Breast epithelium (tissue), 4 donors: ENCODE measurements around the gene TP53. TPM values are rescaled to one million over a fixed set of nuclear protein-coding genes. Genes with fewer than 3 reads are reported as not detected.

ENCODE experiments used
- DNase-seq, 2 donors: peaks; one replicate each; pipeline ENCODE4 v3.0.0-alpha.2; 2019; ENCODE audit warnings: low spot score in 2 of 2
- H3K27ac ChIP-seq, 2 donors: fragments of 200-600 bp; sonication (generic) in 1 of 2; one replicate each; pipeline ENCODE4 v1.5.1; 2016 to 2019; ENCODE audit warnings: mild to moderate bottlenecking in 1 of 2
- H3K27me3 ChIP-seq, 2 donors: fragments of 200-600 bp; sonication (generic) in 1 of 2; one replicate each; pipeline versions ENCODE4 v1.5.1 to v1.6.0; 2017 to 2019; ENCODE audit warnings: control low read depth in 1 of 2, mild to moderate bottlenecking in 1 of 2
- H3K36me3 ChIP-seq: fragments of 200-600 bp; one replicate; pipeline ENCODE4 v1.5.1; 2019
- H3K4me1 ChIP-seq, 2 donors: fragments of 200-600 bp; sonication (generic); one replicate each; pipeline ENCODE4 v1.5.1; 2016 to 2019; ENCODE audit warnings: control low read depth in 1 of 2
- H3K4me3 ChIP-seq, 3 donors: fragments of 200-600 bp; sonication (generic); 1 replicate in 2 of 3; 2 replicates in 1 of 3; pipeline ENCODE4 v1.5.1; 2016 to 2019; ENCODE audit warnings: mild to moderate bottlenecking in 3 of 3, moderate library complexity in 2 of 3
- H3K9me3 ChIP-seq, 2 donors: fragments of 200-600 bp; sonication (generic) in 1 of 2; one replicate each; pipeline ENCODE4 v1.5.1; 2016 to 2019; ENCODE audit warnings: control low read depth in 1 of 2
- POLR2A ChIP-seq: fragments of 450-650 bp; IDR thresholded peaks from one replicate; pipeline ENCODE4 v1.6.1; 2016; ENCODE audit warnings: antibody characterized with exemption, mild to moderate bottlenecking, moderate library complexity
- POLR2AphosphoS5 ChIP-seq, 3 donors: sonication (generic); formaldehyde crosslinking; IDR thresholded peaks; one replicate each; pipeline ENCODE4 v1.6.1; 2017; ENCODE audit warnings: antibody characterized with exemption in 3 of 3
- intact Hi-C: fragments of 100-400 bp; cut with DNase I; formaldehyde crosslinking; loops from one replicate; pipeline ENCODE4 v1.15.1; 2023; ENCODE audit warnings: low total_unique reads
- total RNA-seq, 3 donors: library from RNA; depleted of rRNA; stranded (reverse); fragments of >200 nt; gene quantifications; one replicate each; pipeline ENCODE4 v1.1.0, GENCODE V29; 2016
- TF ChIP-seq, protein P1 (sequence below), 3 donors: fragments of 450-650 bp; IDR thresholded peaks; one replicate each; pipeline ENCODE4 v1.5.1; 2016 to 2017; ENCODE audit warnings: antibody characterized with exemption in 3 of 3, mild to moderate bottlenecking in 3 of 3, moderate library complexity in 3 of 3

TP53 gene
- total RNA-seq, 3 donors from 2014 or later: 23.9 to 31.9 (median 24.2) TPM

DNA sequence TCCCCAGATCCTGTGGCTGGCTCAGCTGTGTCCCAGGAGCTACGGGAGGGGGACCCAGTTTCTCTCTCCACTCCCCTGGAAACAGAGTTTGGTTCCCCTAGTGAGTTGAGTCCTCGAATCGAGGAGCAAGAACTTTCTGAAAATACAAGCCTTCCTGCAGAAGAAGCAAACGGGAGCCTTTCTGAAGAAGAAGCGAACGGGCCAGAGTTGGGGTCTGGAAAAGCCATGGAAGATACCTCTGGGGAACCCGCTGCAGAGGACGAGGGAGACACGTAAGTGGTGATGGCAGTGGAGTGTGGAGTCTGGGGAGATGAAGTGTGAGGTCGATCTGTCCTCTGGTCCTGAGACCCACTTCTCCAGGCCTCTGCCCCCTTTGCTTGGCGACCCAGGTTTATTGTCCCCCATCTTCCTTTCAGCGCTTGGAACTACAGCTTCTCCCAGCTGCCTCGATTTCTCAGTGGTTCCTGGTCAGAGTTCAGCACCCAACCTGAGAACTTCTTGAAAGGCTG, 1.6 kb upstream of the TP53 start:
- peak overlapping the region; percentile 75 to 81 for H3K27ac ChIP-seq
- intact Hi-C loops: no loop called here
- TF ChIP-seq, protein P1, sequence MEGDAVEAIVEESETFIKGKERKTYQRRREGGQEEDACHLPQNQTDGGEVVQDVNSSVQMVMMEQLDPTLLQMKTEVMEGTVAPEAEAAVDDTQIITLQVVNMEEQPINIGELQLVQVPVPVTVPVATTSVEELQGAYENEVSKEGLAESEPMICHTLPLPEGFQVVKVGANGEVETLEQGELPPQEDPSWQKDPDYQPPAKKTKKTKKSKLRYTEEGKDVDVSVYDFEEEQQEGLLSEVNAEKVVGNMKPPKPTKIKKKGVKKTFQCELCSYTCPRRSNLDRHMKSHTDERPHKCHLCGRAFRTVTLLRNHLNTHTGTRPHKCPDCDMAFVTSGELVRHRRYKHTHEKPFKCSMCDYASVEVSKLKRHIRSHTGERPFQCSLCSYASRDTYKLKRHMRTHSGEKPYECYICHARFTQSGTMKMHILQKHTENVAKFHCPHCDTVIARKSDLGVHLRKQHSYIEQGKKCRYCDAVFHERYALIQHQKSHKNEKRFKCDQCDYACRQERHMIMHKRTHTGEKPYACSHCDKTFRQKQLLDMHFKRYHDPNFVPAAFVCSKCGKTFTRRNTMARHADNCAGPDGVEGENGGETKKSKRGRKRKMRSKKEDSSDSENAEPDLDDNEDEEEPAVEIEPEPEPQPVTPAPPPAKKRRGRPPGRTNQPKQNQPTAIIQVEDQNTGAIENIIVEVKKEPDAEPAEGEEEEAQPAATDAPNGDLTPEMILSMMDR (IDR thresholded peaks at IDR 0.05): no peak
- TF ChIP-seq POLR2AphosphoS5 (IDR thresholded peaks at IDR 0.05) (no peak), POLR2A (no peak)
- no peaks in the 10 kb centered on the region for H3K9me3 ChIP-seq
- H3K4me1 ChIP-seq: peaks cover 4 to 8% of the 10 kb centered on the region in 2 donors
- DNase-seq: no peak
- H3K4me3 ChIP-seq: peak overlapping the region; percentile 85 to 96 (median 95)
- no peaks in the 10 kb centered on the region for H3K36me3 ChIP-seq
- H3K27me3 ChIP-seq: no peaks in the 10 kb centered on the region

DNA sequence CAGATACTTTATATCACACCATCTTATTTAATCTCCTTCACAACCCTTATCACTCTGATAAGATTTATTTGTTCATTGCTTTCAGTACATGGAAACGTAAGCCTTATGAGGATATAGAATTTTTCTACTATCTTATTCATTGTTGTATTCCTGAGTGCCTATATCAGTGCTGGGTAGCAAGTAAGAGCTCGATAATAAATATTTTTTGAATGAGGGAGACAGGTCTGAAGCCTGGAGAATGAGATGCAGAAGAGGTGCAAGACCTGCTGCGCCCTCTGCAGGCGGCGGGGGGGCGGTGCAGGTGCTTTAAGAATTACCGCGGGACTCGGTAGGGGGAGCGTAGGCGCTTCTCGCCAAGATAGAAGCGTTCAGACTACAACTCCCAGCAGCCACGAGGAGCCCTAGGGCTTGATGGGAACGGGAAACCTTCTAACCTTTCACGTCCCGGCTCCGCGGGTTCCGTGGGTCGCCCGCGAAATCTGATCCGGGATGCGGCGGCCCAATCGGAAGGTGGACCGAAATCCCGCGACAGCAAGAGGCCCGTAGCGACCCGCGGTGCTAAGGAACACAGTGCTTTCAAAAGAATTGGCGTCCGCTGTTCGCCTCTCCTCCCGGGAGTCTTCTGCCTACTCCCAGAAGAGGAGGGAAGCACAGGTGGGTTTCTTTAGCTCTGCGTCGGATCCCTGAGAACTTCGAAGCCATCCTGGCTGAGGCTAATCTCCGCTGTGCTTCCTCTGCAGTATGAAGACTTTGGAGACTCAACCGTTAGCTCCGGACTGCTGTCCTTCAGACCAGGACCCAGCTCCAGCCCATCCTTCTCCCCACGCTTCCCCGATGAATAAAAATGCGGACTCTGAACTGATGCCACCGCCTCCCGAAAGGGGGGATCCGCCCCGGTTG, 868 bp upstream of the TP53 start, which contains the start of gene WRAP53:
WRAP53 (plus strand) TSS at position 570 of the 900 bp plus-strand sequence; CDS start at position 742, 172 bp downstream.
- peak within 1 kb of the TSS; percentile 96 to 98 for H3K27ac ChIP-seq
- TF ChIP-seq, protein P1 (IDR thresholded peaks at IDR 0.05): peak; percentile 95 to 99 (median 98)
- TF ChIP-seq POLR2A (no peak), POLR2AphosphoS5 (IDR thresholded peaks at IDR 0.05) (peak; percentile 71 to 77 (median 75))
- no peaks in the 10 kb centered on the region for H3K36me3 ChIP-seq
- peak within 1 kb of the TSS; percentile 85 to 96 (median 95) for H3K4me3 ChIP-seq
- intact Hi-C loops: no loop called here
- H3K27me3 ChIP-seq: no peaks in the 10 kb centered on the region
- peak; percentile 97 to 99 for DNase-seq
- H3K9me3 ChIP-seq: no peaks in the 10 kb centered on the region
- peaks cover 4 to 8% of the 10 kb centered on the region in 2 donors for H3K4me1 ChIP-seq

DNA sequence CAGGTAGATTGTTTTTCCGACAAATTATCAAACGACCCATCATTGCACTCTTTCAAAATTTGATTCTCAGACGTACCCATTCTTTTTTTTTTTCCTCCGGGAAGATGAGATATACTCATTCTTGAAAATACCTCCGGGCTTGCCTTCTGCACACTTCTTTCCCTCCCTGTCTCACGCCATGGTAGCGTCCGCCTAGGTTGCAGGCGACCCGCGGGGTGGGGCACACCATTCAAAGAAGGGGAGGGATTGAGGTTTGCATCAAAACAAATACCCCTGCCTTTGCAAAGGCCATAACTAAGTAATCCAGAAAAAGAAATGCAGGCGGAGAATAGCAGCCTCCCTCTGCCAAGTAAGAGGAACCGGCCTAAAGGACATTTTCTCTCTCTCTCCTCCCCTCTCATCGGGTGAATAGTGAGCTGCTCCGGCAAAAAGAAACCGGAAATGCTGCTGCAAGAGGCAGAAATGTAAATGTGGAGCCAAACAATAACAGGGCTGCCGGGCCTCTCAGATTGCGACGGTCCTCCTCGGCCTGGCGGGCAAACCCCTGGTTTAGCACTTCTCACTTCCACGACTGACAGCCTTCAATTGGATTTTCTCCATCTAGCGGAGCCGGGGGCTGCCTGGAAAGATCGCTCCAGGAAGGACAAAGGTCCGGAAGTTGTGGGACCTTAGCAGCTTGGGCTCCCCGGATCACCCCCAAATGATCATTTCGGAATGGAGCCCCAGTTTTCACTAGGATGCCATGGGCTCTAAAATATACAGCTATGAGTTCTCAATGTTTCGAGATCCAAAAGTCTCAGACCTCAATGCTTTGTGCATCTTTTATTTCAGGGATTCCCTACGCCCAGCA, 843 bp downstream of the TP53 start:
- intact Hi-C loops: no loop called here
- peak overlapping the region; percentile 85 to 96 (median 95) for H3K4me3 ChIP-seq
- DNase-seq: peak; percentile 76 to 79

DNA sequence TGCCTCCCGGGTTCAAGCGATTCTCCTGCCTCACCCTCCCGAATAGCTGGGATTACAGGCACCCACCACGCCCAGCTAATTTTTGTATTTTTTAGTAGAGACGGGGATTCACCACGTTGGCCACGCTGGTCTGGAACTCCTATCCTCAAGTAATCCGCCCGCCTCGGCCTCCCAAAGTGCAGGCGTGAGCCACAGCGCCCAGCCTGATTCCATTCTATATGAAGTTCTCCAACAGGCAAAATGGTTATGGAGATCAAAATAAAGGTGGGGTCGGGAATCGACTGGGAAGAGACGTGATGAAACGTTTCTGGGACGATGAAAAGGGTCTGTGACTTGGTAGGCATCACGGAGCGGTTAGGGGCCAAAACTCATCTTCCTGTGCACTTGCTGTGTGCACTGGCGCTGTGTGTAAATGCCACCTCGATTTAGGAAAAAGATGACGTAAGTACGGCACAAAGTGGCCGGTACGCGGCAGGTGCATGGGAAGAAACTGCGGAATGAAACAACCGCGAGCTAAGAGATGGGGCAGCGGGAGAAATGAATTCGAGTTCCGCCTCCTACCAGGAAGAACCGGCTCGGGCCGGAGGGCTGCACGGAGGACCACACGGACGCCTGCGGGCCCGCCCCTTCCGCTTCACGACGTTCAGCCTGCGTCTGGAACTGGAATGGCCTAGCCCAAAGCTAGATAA, 1.6 kb downstream of the TP53 start:
- Histone ChIP-seq H3K4me3 (peak overlapping the region; percentile 85 to 96 (median 95)), H3K27me3 (no peaks in the 10 kb centered on the region), H3K9me3 (no peaks in the 10 kb centered on the region), H3K27ac (peak overlapping the region; percentile 96 to 98), H3K4me1 (peaks cover 4 to 8% of the 10 kb centered on the region in 2 donors), H3K36me3 (no peaks in the 10 kb centered on the region)
- TF ChIP-seq POLR2AphosphoS5 (IDR thresholded peaks at IDR 0.05) (peak; percentile 39 to 87 (median 66)), POLR2A (peak; percentile 70)
- TF ChIP-seq, protein P1 (IDR thresholded peaks at IDR 0.05): no peak
- DNase-seq: peak; percentile 92 to 93
- intact Hi-C loops: no loop called here

More for the DNA sequence above, 843 bp downstream of the TP53 start:
- TF ChIP-seq POLR2AphosphoS5 (IDR thresholded peaks at IDR 0.05) (peak in 2 of 3 donors; percentile 69 to 87), POLR2A (peak; percentile 79)
- TF ChIP-seq, protein P1 (IDR thresholded peaks at IDR 0.05): peak in 2 of 3 donors; percentile 18 to 37
- peaks cover 4 to 8% of the 10 kb centered on the region in 2 donors for H3K4me1 ChIP-seq
- H3K36me3 ChIP-seq: no peaks in the 10 kb centered on the region
- H3K27ac ChIP-seq: peak overlapping the region; percentile 96 to 98
- no peaks in the 10 kb centered on the region for H3K27me3 ChIP-seq
- no peaks in the 10 kb centered on the region for H3K9me3 ChIP-seq
